Uterus (tissue), 2 donors: ENCODE measurements around the gene MIA2.

Source experiments
- CTCF ChIP-seq, 4 experiments: fragments of 200-600 bp in 2 of 4; fragments of 450-650 bp in 2 of 4; sonication (generic) in 2 of 4; IDR thresholded peaks; one replicate each; pipeline ENCODE4 v1.5.1; 2016 to 2019; ENCODE audit warnings: antibody characterized with exemption in 4 of 4, mild to moderate bottlenecking in 2 of 4, moderate library complexity in 1 of 4
- POLR2A ChIP-seq, 2 donors: fragments of 450-650 bp; IDR thresholded peaks; one replicate each; pipeline ENCODE4 v1.6.1; 2016; ENCODE audit warnings: antibody characterized with exemption in 2 of 2, mild to moderate bottlenecking in 1 of 2, moderate library complexity in 1 of 2

- no peak for TF ChIP-seq CTCF (IDR thresholded peaks at IDR 0.05)
- TF ChIP-seq POLR2A (IDR thresholded peaks at IDR 0.05), result no peak
These were observed 159.6 kb downstream of the MIA2 start for GRCh38 chr14:39393289-39393688.
